DMS79 treated with DMSO at 0.1 percent for 48 hours (cell line): Measurements from ENCODE around the gene NPEPL1.

ENCODE experiments used
- DNase-seq: peaks from one replicate; lab custom pipeline; 2025; lab: John Stamatoyannopoulos, UW

Gene NPEPL1

DNA sequence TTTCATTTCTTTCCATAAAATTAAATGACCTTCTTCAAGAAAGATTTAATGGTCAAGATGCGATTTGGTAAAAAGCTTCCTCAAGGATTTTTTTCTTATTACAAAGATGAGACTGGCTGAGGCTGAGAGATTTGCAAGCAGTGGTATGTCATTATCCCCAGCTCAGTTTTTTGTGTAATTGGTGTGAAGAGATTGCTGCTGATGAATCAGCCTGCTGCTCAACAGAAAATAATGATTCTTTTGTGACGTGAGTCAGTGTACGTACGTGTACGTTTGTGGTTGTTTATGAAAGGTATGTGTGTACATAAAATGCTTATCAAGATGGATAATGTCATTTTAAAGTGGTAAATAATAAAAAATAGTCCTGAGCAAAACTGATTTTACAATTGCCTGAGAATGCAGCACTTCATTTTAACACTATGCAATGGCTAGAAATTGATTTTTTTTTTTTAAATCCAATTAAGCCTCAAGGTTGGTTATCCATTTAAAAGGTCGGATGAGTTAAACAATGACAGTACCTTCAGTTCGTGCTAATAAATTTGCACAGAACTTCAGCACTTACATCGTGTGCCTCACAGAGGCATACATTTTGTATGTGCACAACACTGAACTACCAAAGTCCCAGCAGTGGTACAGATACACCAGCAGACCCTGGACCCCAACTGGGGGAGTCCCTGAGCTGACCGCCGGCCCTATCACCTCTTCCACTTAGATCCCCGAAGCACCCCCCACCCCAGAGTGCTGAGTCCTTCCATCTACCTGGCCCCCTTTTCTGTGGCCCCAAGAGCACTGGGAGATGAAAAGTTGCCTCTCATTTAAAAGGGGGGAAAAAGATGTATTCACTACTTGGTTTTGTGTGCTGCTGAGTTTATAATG lies 9.7 kb upstream of the NPEPL1 start:
- DNase-seq = no peak

DNA sequence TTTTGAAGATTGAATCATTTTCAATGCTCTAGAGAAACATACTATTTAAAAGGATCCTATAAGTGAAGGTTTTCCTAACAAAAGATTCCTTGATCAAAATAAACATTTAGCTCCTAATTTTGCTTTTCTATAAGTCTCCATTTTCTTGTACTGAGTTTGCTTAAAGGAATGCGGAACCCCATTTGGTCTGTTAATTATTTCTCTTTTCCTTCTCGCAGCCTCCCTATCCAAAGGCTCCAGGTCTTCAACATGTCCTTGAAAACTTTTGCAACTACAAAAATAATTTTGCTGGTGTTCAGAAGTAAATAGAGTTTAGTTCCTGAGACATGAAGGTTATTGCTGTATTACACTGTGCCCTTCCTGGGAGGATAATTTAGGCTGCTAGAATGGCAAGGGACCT lies 8.3 kb upstream of the NPEPL1 start:
- DNase-seq = no peak

DNA sequence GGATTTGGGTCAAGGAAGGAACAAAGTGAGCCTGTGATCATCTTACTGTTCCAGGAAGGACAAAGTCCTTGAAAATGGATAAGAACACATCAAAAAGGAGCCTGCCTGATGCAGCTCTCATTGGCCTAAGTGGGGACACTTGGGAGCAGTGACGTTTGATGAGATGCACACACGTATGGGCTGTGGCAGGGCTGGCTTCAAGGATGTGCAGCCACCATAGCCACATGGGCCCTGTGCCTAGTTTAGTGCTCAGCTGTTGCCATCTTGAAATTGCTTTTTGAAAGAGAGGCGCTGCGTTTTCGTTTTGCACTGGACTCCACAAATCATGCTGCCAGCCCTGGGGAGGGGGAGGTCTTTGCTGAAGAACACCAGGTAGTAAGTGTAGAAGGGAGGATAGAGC lies 6.6 kb upstream of the NPEPL1 start:
- DNase-seq = no peak

DNA sequence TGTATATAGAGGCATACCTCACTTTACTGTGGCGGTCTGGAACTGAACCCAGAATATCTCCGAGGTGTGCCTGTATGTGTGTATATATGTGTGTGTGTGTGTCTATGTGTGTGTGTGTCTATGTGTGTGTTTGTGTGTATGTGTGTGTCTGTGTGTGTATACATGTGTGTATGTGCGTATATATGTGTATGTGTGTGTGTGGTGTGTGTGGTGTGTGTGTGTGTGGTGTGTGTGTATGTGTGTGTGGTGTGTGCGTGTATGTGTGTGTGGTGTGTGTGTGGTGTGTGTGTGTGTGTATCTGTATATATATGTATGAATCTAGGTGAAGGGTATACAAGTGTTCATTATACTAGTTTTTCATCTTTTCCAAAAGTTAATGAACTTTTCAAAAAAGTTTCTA lies 4.2 kb upstream of the NPEPL1 start:
- DNase-seq = no peak

DNA sequence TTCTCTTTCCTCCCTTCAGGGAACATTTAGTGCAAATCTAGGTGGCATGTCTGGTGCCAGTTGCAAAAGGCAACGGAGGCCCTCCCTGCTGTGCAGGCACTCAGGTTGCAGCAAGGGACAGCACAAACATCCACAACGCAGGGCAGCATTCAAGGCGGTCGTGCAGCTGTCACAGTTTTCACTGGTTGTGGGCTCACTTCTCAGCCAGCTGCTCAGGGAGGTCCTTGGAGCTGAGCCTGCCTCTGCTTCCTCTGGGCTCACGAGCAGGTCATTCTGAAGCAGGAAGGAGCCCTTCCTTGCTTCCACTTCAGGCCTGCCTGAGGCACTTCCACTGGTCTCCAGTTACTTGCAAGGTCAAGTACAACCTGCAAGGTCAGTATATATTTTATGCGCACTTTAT lies 3.8 kb upstream of the NPEPL1 start:
- no peak for DNase-seq

DNA sequence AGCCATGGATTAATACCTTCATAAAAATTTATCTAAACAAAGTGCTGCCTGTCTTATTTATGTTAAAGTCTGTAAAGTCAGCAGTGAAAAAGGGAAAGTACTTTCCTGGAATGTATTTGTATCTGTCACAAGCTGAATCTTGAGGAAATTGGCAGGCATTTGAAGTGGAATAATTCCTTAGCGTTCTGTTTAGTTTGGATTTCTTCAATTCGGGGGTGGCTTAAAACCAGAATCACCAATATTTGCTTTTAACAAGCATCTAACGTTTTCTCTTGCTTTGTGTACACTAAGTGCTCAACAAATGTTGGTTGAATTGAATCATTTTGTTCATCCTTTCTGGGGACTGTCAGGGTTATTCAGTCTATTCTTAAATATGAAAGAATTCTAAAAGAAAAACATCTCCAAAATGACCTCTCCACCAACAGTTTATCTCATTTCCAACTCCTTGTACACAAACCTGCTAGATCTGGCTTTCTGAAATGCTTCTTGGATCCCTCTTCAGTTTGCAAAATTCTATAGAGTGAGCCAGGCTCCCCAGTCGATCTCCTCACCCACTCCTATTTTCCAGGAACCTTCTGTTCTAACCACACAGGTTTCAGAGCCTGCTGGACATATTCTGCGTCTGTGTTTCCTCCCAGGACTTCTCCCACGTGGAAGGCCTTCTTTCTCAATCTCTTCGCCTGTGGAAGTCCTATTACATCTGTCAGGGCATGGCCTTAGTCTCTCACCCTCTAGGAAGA lies 2.0 kb upstream of the NPEPL1 start:
- no peak for DNase-seq

DNA sequence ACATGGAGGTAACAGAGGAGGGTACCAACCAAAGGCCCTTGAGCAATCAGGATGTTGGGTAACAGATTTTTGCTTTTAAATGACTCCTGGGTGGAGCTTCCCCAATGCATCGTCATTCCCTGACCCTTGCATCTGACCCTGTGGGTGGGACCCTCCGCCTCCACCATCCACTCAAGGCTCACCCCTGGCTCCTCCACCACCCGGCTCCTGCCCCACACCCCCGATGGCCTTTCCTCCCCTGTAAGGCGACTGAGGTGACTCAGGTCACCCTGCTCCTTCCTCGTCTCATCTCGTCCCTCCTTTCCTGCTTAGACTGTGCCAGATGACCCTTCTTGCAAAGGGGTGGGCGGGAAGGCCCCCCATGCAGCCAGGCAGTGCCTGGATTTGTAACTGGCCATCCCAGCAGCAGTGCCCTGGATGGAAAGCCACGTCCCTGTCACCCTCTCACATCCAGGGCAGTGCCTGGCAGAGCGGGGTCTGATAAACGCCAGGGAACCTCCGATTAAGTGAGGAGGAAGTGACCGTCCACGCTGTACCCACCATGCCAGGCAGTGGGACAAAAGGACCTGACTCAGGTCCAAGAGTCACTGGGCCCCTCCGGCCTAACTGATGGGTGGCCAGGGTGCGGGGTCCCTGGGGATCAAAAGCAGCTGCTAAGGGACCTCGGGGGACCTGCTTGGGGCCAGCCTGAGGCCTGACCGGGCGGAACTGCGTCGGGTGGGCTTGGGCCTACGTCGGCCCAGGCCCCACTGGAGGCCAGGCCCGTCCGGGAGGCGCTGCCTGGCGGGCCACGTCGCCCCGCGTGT lies 624 bp upstream of the NPEPL1 start:
- DNase-seq = no peak

DNA sequence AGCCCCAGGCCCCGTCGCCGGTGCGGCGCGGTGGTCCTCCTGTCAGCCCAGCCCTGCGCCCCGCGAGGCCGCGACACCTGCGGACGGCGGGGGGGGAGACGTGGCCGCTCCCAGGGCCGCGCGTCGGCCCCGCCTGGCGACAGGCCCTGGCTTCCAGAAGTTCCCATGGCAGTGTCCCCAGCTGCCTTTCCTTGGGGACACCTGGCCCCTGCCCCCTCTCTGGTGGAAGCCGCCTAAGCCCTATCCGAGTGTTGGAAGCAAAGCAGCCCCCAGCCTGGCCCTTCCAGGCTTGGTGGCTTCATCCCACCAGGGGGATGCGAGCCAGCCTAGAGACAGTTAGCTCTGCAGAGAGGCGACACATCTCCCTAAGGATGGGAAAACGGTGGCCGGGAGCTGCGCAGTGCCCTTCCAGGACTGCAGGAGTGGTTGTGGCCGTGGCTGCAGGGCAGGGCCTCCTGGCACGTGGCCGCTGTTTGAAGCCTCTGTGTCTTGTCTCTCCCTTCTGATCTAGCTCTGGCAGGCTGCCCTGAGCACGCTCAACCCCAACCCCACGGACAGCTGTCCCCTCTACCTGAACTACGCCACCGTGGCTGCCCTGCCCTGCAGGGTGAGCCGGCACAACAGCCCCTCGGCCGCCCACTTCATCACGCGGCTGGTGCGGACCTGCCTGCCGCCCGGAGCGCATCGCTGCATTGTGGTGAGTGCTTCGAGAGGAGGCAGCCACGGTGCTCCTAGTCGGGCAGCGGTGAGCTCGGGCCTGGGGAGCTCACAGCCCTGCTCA lies 816 bp downstream of the NPEPL1 start:
- no peak for DNase-seq

DNA sequence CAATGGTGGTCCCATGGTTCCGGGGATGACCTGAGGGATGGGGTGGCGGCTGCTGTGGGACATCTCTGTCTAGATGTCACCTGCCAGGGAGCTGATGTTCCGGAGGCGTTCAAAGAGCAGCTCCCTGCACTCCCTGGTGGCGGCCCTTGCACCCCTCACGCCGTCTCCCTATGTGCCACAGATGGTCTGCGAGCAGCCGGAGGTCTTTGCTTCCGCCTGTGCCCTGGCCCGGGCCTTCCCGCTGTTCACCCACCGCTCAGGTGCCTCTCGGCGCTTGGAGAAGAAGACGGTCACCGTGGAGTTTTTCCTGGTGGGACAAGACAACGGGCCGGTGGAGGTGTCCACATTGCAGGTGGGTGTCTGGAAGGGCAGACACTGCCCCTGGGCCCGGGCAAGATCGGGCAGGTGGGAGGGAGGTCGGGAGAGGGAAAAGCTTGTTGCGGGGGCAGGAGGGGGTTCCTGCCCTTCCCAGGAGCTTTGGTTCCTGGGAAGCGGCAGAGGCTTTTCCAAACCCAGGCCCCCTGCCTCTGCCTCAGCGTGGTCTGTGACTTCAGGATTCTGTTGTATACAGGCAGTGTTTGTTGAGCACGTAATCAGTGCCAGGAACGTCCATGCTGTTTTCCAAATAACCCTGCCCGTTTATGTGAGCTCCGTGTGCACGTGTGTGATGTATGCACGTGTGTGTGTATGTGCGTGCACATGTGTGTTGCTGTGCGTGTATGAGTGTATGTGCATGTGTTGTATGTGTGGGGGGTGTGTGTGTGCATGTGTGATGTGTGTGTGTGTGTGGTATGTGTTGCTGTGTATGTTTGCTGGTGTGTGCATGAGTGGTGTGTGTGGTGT lies 1.9 kb downstream of the NPEPL1 start:
- DNase-seq = no peak

DNA sequence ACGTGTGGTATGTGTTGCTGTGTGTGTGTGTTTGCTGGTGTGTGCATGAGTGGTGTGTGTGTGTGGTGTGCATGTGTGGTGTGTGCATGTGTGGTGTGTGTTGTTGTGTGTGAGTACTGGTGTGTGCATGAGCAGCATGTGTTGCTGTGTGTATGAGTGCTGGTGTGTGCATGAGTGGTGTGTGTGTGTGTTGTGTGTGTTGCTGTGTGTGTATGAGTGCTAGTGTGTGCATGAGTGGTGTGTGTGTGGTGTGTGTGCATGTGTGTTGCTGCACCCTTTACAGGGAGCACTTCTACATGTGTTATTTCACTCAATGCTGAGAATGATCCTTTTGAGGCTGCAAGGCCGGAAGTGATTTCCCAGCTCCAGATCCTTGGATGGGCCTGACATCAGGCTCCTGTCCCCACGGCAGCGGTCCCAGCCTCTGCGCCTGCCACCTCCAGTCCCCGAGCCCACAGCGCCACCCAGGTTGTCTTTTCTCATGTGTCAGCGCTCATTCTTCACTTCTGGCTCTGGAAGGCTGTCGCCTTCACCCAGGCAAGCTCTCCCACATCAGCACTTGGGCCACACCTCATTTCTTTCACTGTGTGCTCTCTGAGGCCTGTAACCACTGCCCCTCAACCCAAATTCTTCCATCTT lies 2.6 kb downstream of the NPEPL1 start:
- DNase-seq = no peak

DNA sequence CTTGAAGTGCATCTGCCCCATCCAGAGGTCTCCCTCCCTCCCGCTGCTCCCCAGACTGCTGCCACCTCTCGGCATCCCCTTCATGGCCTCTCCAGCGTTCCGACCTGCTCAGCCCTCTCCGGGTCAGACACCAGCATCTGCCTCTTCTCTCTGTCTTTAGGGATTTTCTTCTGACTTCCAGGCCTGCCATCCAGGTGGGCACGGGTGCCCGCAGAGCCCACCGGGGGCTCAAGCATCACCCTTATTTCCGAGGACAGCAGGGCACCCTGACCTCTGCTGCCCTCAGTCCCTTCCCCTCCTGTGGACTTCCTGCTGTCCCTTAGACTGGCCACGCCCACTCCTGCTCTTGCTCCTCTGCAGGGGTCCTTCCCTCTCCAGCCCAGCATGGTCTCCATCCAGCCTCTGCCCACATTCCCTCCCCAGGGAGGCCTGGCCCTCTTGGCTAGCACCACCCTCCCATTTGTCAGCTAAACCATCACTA lies 3.3 kb downstream of the NPEPL1 start:
- no peak for DNase-seq

DNA sequence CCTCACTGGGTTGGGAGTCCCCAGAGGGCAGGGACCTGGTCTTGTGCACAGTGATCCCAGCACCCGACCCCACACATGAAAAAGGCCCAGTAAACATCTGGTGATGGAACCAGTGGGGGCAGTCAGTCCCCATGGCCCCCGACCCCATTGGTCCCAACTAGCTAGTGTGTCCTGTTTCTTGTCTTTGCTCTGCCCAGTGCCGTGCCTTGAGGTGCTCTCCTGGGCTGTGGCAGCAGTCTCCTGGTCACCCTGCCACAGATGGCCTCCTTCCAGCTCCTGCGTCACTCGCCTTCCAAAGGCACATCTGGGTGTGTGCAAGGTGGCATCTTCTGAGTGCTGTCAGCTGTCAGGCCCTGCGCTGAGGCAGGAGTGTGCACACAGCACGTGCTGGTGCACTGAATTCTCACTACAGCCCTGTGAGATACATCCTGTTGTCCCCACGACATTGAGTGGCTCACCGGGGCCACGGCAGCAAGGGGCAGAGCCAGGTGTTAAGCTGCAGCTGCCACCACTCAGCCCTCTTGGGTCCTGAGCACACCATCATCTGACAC lies 3.9 kb downstream of the NPEPL1 start:
- no peak for DNase-seq

DNA sequence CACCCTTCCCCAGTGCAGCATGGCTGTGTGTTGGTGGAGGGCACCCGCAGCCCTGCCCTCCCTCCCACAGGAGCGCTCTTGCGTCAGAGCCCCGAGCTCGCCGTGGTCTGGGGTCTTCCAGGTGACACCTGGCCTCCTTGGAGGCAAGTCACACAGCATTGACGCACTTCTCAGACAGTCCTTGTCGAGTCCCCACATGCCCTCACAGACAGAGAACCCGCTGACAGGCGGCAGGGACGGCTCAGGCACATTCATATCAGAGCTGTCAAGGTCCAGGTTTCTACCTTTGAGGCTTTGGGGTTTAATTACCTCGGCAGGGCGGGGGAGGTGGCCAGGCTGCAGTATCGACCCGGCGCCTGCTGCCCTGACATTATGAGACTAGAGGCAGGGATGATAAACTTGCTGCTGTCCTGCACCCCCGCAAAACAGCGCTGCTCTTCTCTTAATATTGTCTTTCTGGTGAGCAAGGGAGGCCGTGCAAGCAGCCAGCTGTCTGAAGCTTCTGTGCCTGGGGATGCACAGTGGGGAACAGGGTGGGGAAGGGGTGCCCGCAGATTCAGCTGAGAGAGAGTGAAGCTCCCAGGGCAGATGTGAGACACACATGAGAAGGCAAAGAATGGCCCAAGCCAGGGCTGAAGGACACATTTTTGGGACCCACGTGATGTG lies 4.7 kb downstream of the NPEPL1 start:
- no peak for DNase-seq

DNA sequence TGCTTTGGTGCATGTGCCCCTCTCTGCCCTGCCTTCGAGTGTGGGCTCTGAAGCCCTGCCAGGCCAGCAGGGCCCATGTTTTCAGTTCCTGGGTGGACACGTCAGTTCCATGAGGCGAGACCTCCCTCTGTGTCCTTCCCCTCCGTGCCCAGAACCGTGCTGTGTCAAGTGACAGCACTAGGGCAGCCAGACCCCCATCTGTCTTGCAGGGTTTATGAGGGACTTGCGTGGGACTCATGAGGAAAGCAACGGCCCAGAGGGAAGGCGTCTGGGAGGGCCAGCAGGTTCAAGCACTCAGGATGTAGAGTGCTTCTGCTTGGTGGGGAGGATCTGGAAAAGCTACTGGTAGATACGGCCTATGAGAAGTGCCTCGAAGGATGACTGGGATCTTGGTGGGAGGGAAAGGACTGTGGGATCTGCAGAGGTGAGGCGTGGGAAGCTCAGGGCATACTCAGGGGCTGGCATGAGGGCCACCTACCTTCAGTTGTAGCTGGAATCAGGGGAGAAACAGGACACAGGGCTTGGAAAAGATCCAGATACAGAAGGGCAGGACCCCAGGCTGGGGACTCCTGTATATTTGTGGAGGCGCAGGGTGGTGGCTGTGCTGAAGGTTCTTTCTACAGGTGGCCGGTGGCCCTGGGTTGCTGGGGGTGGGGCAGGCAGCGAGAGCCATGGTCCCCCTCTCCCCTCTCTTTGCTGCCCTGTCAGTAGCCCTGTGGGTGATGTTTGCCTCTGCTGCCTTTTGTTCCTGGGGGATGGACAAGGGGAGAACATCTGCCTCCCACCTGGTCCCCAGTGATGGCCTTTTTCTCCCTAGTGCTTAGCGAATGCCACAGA lies 5.5 kb downstream of the NPEPL1 start:
- no peak for DNase-seq

DNA sequence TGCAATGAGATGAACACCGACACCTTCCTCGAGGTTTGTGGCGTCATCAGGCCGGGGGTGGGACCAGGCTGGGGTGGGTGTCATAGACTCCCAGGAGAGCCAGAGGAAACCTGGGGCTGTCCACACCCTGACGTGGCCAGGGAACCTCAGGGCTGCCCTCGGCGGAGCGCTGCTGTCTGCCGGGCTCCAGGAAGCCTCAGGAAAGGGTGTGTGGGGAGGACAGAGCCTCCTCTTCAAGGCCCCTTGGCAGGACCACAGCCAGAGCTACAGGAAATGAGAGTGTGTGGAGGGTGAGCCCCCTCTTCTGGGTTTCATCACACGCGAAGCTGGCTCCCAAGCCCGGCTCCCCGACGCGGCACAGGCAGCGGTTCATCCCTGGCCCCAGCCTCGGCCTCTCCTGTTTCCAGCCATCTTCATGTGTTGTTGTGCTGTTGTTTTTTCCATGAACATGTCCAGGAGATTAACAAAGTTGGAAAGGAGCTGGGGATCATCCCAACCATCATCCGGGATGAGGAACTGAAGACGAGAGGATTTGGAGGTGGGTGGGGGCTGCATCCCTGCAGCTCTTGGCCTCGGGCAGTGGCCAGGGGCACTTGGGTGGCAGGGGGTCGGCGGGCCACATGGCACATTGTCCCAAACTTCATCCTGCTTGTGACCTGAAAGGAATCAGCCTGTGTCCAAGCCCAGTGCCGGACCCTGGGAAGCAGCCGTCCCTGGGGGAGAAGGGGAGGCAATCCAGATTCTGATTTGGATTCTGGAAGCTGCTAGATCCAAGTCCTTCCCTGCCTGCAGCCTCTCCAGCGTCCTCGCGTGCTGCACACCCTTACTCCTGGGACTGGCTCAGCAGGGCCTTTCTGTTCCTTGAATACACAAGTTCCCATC lies 6.4 kb downstream of the NPEPL1 start:
- DNase-seq = no peak

DNA sequence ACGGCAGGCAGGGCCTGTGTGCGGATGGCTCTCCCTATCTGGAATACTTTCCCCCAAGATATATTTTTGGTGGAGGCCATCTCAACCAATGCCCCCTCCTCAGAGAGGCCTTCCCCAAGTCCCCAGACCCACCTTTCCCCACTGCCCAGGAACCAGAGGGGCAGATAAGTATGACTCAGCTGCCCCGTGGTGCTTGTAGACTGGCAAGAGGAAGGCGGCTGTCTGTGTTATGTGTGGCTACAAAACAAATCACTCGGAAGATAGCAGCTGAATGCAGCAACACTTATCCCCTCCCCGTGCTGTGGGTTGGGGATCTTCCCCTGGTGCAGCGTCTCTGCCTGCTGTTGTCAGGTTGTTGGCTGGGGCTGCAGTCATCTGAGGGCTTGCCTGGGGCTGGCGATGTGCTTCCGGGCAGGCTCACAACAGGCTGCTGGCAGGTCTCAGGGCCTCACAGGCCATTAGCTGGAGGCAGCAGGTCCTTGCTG lies 7.1 kb downstream of the NPEPL1 start:
- no peak for DNase-seq

DNA sequence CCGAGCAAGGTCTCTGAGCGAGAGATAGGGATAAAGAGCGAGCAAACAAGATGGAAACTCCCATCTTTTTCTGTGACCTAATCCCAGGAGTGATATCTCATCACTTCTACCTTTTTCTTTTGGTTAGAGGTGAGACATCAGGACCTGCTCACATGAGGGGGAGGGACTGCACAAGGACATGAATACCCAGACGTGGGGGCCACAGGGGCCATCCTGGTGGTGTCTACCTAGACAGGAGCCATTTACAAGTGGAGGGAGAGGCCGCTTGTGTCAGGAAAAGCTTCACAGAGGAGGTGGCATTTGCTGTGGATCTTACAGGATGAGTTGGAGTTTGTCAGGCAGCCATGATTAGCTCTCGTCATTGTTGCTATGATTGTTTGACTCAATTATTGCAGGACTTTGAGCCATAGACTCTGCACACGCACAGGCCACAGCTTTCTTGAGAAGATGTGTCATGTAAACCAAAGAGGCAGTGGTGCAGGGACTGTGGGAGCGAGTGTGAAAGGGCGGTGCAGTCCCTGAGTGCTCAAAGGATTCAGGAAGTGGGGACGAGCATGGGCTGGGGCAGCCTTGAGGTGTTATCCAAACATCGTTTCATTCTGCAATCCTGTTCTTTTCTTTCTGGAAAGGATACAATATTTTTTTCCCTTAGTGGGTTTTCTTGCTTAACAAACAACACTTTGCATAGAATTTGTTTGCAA lies 7.7 kb downstream of the NPEPL1 start:
- no peak for DNase-seq
